SU-DHL-6 (cell line): Measurements from ENCODE around the gene SDC4.

Source experiments
- H2AFZ ChIP-seq: fragments of 200-600 bp; sonication (generic); 2 replicates; pipeline ENCODE4 v1.6.1; 2014; ENCODE audit warnings: low read depth, mild to moderate bottlenecking, moderate library complexity, mixed read lengths, antibody characterized with exemption, low read length; ENCODE audit not compliant: severe bottlenecking
- H3F3A ChIP-seq: fragments of 200-600 bp; shearing (Covaris generic); 2 replicates; pipeline ENCODE4 v1.6.0; 2016; ENCODE audit warnings: antibody characterized with exemption, mild to moderate bottlenecking; ENCODE audit not compliant: insufficient read depth
- H3K27ac ChIP-seq: fragments of 200-600 bp; sonication (generic); 2 replicates; pipeline ENCODE4 v1.5.1; 2016; ENCODE audit warnings: low read depth, mild to moderate bottlenecking, low read length, moderate library complexity, mixed read lengths
- H3K27me3 ChIP-seq: fragments of 200-600 bp; sonication (generic), shearing (Covaris generic); 2 replicates; pipeline ENCODE4 v1.6.0; 2014; ENCODE audit warnings: mild to moderate bottlenecking, low read length
- H3K36me3 ChIP-seq: fragments of 200-600 bp; sonication (generic); 2 replicates; pipeline ENCODE4 v1.6.1; 2014; ENCODE audit warnings: mild to moderate bottlenecking, low read length, mixed read lengths
- H3K4me2 ChIP-seq: fragments of 300-600, 200-600 bp; shearing (Covaris generic), sonication (generic); 2 replicates; pipeline ENCODE4 v1.6.0; 2014; ENCODE audit warnings: low read length, low read depth, mild to moderate bottlenecking; ENCODE audit not compliant: poor library complexity, severe bottlenecking
- H3K4me3 ChIP-seq: fragments of 200-600 bp; sonication (generic); 2 replicates; pipeline ENCODE4 v1.5.1; 2014; ENCODE audit warnings: antibody characterized with exemption, low read length, mild to moderate bottlenecking, mixed read lengths; ENCODE audit not compliant: insufficient read depth, poor library complexity, severe bottlenecking
- H3K79me2 ChIP-seq: fragments of 200-600 bp; sonication (generic); 2 replicates; pipeline ENCODE4 v1.6.1; 2014; ENCODE audit warnings: mild to moderate bottlenecking, low read length, moderate library complexity; ENCODE audit not compliant: insufficient read depth
- H3K9ac ChIP-seq: fragments of 200-600 bp; sonication (generic); 2 replicates; pipeline ENCODE4 v1.7.0; 2014; ENCODE audit warnings: mild to moderate bottlenecking, low read length
- H3K9me2 ChIP-seq: fragments of 200-600 bp; sonication (generic); replicated peaks from 2 replicates; pipeline ENCODE4 v1.6.1; 2014; ENCODE audit warnings: low read length; ENCODE audit not compliant: insufficient read depth
- H3K9me3 ChIP-seq: fragments of 200-600 bp; sonication (generic); 2 replicates; pipeline ENCODE4 v1.6.1; 2014; ENCODE audit warnings: low read length, mixed read lengths; ENCODE audit not compliant: insufficient read depth
- H4K20me1 ChIP-seq: fragments of 200-600 bp; sonication (generic); 2 replicates; pipeline ENCODE4 v1.6.1; 2014; ENCODE audit warnings: low read depth, mild to moderate bottlenecking, antibody characterized with exemption, low read length, moderate library complexity, mixed read lengths
- CTCF ChIP-seq: fragments of 200-600 bp; sonication (generic); IDR thresholded peaks from one replicate; pipeline ENCODE4 v1.5.1; 2017; ENCODE audit warnings: antibody characterized with exemption, mild to moderate bottlenecking, low read length, moderate library complexity; ENCODE audit not compliant: insufficient read depth, poor library complexity, severe bottlenecking
- EZH2phosphoT487 ChIP-seq: fragments of 200-600 bp; sonication (generic), shearing (Covaris generic); conservative IDR thresholded peaks from 2 replicates; pipeline ENCODE4 v1.6.1; 2018; ENCODE audit warnings: mild to moderate bottlenecking, antibody characterized with exemption, low read length, moderate library complexity, mixed read lengths

Gene SDC4

GRCh38 chr20:45372241-45372640 lies 24.0 kb upstream of the SDC4 start:
- Histone ChIP-seq H3F3A (peaks cover 11% of the 10 kb centered on the region), H2AFZ (no peak overlapping the region), H3K9ac (no peak overlapping the region), H4K20me1 (no peaks in the 10 kb centered on the region), H3K4me2 (no peak overlapping the region), H3K9me3 (no peaks in the 10 kb centered on the region), H3K36me3 (0 out of 2 replicates have a peak, but pooled peaks cover 4% of the 10 kb centered on the region), H3K4me3 (no peak overlapping the region), H3K9me2 (no peaks in the 10 kb centered on the region), H3K27ac (no peak overlapping the region), H3K27me3 (no peaks in the 10 kb centered on the region), H3K79me2 (no peaks in the 10 kb centered on the region)
- TF ChIP-seq EZH2phosphoT487 = no peak
- no peak for TF ChIP-seq CTCF

- Histone ChIP-seq H3F3A (peaks cover 11% of the 10 kb centered on the region), H3K79me2 (no peaks in the 10 kb centered on the region), H2AFZ (no peak overlapping the region), H3K9ac (no peak overlapping the region), H3K36me3 (peaks cover 10% of the 10 kb centered on the region; the same call in 1 of the 2 replicates), H3K4me2 (no peak overlapping the region), H4K20me1 (no peaks in the 10 kb centered on the region), H3K9me3 (no peaks in the 10 kb centered on the region), H3K27ac (no peak overlapping the region), H3K27me3 (no peaks in the 10 kb centered on the region), H3K9me2 (no peaks in the 10 kb centered on the region), H3K4me3 (no peak overlapping the region)
- TF ChIP-seq EZH2phosphoT487 (no peak), CTCF (no peak)
These were observed 22.4 kb upstream of the SDC4 start for GRCh38 chr20:45370571-45371160.

- H3K9ac ChIP-seq = peak overlapping the region; percentile 36
- H3K79me2 ChIP-seq = no peaks in the 10 kb centered on the region; the same call in 1 of the 2 replicates
- H3F3A ChIP-seq = peaks cover 11% of the 10 kb centered on the region
- no peak overlapping the region for H2AFZ ChIP-seq
- H3K4me3 ChIP-seq = peak overlapping the region; percentile 20
- H4K20me1 ChIP-seq = no peaks in the 10 kb centered on the region
- H3K27me3 ChIP-seq = no peaks in the 10 kb centered on the region
- H3K9me2 ChIP-seq = no peaks in the 10 kb centered on the region
- H3K36me3 ChIP-seq = peaks cover 15% of the 10 kb centered on the region; the same call in 1 of the 2 replicates
- H3K27ac ChIP-seq = peak overlapping the region; percentile 84
- peak overlapping the region; percentile 55 for H3K4me2 ChIP-seq
- no peaks in the 10 kb centered on the region for H3K9me3 ChIP-seq
- TF ChIP-seq CTCF = no peak
- TF ChIP-seq EZH2phosphoT487 = no peak
These were observed 20.2 kb upstream of the SDC4 start for GRCh38 chr20:45368221-45368980.
